GM19395 (cell line): ENCODE data around the gene SMURF1.

ENCODE experiments used
- ATAC-seq: cut with Tn5 transposase; IDR thresholded peaks from one replicate; pipeline ENCODE4 v1.9.1; 2021; ENCODE audit warnings: mild to moderate bottlenecking, moderate library complexity; ENCODE audit not compliant: unreplicated experiment

Gene SMURF1

DNA sequence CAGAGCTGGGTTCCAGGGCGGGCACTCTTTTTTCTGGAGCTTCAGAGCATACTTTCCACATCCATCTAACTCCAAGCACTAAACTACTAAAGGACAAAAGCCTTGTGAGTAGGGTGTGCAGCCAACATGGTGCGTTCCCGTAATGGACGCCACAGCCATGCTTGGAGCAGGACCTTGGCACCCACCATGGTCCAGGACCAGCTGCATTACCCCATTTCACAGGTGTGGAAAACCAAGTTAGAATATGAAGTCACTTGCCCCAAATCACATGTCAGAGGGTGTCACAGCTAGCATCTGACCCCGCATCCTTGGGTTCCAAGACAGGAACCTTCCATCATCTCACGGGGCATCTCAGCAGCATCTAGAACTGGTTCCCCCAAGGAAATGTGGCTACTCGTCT is 112.4 kb downstream of the SMURF1 start:
- ATAC-seq: no peak

GRCh38 chr7:99030951-99031350 is 113.0 kb downstream of the SMURF1 start:
- ATAC-seq: no peak

GRCh38 chr7:99030457-99030856 is 113.5 kb downstream of the SMURF1 start:
- no peak for ATAC-seq

DNA sequence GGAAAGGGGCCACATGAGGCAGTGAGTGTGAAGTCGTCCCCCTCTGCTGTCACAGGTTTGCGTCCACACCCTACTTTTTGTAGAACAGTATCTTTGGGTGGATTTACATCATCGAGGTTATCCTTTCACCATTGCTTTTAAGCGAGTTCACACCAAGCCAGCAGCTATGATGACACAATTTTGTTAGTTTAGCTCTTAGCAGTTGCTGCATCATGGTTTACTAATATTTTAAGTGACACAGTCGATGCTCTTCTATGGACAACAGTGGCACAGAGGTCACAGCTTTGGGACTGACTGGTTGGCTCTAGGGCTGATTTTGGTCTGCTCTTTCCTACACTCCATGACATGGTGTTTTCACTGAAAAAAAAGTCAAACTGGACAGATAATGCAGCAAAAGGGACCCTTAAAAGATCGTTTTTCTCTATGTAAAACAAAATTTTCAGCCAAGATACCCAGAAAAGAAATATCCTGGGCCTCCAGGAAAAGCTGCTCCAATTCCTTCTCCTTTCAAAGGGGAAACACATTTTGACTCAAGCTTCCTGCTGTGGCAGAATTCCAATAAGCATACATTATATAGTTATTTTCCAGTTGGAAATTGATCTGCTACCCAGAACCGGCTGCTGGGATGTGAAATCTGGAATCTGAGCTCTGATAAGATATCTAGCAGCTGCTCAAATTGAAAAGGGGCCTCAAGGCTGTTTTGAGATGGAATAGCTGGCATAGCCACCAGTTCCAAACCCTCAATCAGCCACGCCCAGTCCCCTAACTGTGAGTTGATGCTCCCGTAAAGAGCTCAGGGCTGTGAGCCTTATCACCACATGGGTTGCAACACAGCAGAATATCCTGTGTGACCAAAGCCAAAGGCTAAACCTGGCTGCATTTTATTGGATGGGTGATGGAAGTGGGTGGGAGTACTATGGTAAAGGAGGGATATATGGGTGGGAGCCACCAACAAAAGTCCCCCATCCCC is 114.2 kb downstream of the SMURF1 start:
- ATAC-seq: no peak

GRCh38 chr7:99028261-99028973 is 115.5 kb downstream of the SMURF1 start:
- ATAC-seq: no peak

DNA sequence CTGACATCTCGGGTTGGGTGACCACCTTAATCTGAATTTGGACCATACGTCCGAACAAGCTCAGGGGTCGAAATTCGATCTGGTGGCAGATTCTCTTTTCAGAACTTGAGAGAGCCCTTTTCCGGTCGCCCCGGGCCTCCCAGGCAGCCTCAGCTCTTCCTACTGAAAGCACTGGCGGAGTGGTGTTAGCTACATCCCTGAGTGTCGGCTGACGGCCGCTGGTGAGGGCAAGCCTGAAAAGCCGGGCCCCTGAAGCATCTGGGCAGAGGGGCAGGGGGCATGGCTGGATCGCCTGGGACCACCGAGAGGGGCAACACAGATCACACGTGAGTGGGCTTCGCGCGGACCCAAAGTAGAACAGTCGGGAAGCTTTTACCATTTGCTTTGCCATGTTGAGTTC is 116.1 kb downstream of the SMURF1 start:
- no peak for ATAC-seq

- ATAC-seq: no peak
These were observed 116.7 kb downstream of the SMURF1 start for GRCh38 chr7:99027241-99027640.

GRCh38 chr7:99024066-99024465 is 119.8 kb downstream of the SMURF1 start:
- no peak for ATAC-seq

GRCh38 chr7:99021941-99022560 is 121.9 kb downstream of the SMURF1 start:
- no peak for ATAC-seq

- no peak for ATAC-seq
These were observed 123.5 kb downstream of the SMURF1 start for GRCh38 chr7:99020413-99020715.

- no peak for ATAC-seq
These were observed 124.1 kb downstream of the SMURF1 start for GRCh38 chr7:99019523-99020412.

- ATAC-seq: no peak
These were observed 127.7 kb downstream of the SMURF1 start for GRCh38 chr7:99016196-99016595.

DNA sequence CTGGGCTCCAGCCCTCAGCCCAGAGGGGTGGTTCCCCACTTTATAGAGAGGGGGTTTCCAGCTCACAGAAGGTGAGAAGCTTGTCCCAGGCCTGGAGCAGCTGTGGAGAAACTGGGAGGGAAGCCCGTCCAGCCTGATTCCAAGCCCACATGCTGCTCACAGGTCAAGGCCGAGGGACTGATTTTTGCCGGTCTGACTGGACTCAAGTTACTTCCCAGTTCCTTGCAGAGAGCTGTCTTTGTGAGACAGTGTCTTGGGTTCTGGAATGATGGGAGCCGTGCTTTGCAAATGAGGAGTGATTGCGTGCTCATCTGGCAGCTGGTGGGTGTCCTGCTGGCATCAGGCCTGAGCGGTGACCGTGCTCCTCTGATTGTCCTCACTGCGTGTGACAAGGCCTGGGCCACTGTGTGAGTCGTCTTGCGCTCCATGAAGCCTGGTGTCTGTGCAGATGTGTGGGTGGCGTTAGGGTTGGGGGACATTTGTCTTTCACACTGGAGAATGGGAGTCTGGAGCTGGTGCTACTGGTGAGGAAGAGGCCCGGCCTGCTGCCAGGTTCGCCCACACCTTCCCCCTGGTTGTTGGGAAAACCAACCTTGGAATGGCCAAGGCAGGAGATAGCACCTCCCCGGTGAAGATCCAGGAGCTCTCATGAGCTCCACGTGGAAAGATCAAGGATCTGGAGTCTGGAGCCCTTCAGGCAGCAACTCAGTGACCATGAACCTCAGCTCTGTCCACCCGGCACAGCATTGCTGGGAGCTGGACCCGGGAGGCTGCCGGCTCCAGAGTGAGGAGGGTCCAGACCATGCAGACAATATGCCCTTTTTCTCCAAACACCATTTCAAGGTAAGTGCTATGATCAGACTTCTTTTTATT is 129.6 kb downstream of the SMURF1 start:
- ATAC-seq: no peak

- ATAC-seq: no peak
These were observed 130.4 kb downstream of the SMURF1 start for GRCh38 chr7:99013266-99014112.

GRCh38 chr7:99012722-99013121 is 131.2 kb downstream of the SMURF1 start:
- no peak for ATAC-seq

DNA sequence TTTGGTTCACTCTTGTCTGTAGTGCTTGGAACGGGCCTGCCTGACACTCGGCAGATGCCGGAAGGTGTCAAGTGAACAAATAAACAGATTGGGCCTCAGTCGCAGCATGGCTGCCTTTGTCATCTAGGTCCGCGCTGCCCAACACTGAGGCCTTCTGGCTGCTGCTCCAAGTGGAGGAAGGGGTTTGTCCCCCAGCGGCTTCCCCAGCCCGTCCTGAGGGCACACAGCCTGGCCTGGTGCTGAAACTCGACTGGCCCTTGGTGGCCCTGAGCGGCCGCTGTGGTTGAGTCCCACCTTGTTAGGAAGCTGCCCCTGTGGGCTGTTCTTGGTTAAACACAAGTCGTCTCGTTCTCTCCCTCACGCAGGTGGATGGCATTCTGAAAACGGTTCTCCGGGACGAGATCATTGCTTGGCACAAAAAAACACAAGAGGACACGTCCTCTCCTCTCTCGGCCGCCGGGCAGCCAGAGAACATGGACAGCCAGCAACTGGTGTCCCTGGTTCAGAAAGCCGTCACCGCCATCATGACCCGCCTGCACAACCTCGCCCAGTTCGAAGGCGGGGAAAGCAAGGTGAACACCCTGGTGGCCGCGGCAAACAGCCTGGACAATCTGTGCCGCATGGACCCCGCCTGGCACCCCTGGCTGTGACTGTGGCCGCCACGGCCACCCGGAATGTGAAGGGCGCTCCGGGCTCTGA is 132.1 kb downstream of the SMURF1 start:
- ATAC-seq: no peak

GRCh38 chr7:99011341-99011705 is 132.6 kb downstream of the SMURF1 start:
- ATAC-seq: no peak

GRCh38 chr7:99010281-99010680 is 133.6 kb downstream of the SMURF1 start:
- no peak for ATAC-seq
